Hematopoietic multipotent progenitor cell treated with erythropoietin and hydrocortisone succinate and interleukin-3 and kit ligand, for 17 days (in vitro differentiated cells): Measurements from ENCODE around the gene CHCHD6.

ENCODE experiments used
- DNase-seq: peaks from one replicate; pipeline ENCODE4 v3.0.0-alpha.2; 2015; ENCODE audit warnings: low spot score

CHCHD6 gene

GRCh38 chr3:126826693-126827092 is 122.7 kb downstream of the CHCHD6 start:
- no peak for DNase-seq

DNA sequence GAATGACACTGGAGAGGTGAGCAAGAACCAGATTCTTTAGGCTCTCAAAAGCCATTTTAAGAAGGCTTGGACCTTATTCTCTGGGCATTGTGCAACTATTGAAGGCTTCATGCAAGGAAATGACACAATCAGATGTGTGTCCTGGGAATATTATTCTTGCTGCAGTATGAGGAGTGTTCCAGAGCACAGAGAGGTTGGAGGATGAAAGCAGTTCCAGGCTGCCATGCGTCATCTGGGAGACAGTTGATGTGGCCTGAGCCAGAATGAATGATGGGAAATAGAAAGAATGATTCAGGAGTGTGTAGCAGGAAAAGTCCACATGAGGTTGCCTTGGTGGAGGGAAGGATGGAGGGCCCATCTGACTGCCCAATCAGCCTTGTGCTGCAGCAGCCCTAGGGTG is 123.1 kb downstream of the CHCHD6 start:
- no peak for DNase-seq

- no peak for DNase-seq
Observed at GRCh38 chr3:126828306-126828705, 124.3 kb downstream of the CHCHD6 start.

GRCh38 chr3:126832933-126833332 is 128.9 kb downstream of the CHCHD6 start:
- DNase-seq = no peak

- no peak for DNase-seq
Observed at GRCh38 chr3:126834596-126835471, 130.8 kb downstream of the CHCHD6 start.

GRCh38 chr3:126835472-126836219 is 131.6 kb downstream of the CHCHD6 start:
- DNase-seq = no peak

DNA sequence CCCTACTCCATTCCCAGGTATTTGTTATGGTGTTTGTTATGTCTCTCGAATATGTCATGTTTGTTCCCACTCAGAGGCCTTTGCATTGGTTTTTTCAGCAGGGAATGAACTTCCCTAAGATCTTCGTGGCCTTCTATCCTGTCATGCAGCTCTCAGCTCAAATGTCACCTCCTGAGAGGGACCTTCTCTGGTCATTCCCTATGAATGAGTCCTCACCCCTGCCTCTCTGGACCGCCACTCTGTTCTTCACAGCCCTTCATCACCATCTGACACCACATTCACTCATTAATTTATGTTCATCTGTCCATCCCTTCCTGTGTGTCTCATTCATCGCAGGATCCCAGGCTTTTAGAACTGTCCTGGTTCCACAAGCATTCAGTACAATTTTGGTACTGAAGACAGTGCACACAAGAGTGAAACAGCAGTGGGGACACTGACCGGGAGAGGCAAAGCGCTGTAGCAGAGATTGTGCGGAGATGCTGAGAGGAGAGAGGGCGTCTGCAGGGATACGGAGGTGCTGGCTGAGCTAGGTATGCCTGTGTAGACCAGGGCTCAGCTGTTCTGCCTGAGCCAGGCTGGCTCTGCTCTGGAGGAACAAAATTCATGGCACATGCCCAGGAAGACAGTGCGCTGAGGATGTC is 132.3 kb downstream of the CHCHD6 start:
- DNase-seq = no peak

DNA sequence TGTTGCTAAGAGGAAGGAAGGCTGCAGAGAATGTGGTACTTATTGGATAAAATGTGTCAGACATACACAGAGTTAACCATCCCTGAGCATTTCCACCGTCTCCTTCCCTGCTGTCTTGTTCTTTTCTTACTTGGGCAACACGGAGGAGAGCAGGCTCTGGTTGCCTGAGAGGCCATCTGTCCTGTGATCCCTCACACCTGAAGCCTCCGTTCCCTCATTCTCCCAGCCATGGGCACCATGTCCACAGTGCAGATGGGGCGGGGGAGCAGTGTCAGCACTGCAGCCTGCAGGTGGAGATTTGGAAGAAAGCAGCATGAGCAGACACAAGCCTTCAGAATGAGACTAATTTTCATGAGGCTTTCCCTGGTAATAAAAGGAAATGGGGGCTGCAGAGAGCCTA is 133.7 kb downstream of the CHCHD6 start:
- DNase-seq = no peak

- no peak for DNase-seq
Observed at GRCh38 chr3:126845920-126846715, 142.1 kb downstream of the CHCHD6 start.

DNA sequence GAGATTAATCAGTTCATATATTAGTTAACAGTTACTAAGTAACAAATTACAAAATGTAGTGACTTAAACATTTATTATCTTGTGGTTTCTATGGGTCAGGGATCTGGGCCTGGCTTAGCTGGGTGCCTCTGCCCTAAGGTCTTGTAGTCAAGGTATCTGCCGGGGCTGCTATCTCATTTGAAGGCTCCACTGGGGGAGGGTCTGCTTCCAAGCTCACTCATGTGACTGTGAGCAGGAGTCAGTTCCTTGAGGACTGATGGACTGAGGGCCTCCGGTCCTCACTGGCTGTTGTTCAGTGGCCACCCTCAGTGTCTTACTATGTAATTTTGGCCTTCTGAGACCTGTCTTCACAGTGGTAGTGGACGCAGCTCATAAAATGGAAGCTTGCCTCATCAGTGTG is 143.0 kb downstream of the CHCHD6 start:
- DNase-seq = no peak

DNA sequence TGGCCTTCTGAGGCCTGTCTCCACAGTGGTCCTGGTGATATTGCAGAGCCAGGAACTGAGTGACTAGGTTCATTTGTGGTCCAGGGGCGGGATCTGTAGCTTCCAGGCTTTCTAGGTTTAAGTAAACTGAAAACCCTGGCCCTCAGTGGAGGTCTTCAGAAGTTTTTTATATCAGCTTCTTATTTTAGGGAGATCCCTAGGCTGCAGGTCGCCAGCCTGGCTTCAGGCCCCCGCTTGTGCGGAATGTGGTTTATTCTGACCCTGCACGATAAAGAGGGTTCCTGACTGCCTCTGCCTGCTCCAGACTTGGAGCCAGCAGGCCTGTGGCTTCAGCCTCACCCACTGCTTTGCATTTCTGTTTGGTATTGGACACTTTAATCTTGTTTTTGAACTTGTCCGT is 145.0 kb downstream of the CHCHD6 start:
- DNase-seq = no peak

GRCh38 chr3:126849768-126850167 is 145.7 kb downstream of the CHCHD6 start:
- DNase-seq = no peak

GRCh38 chr3:126850370-126851085 is 146.5 kb downstream of the CHCHD6 start:
- DNase-seq = no peak

- no peak for DNase-seq
Observed at GRCh38 chr3:126851382-126851781, 147.3 kb downstream of the CHCHD6 start.

DNA sequence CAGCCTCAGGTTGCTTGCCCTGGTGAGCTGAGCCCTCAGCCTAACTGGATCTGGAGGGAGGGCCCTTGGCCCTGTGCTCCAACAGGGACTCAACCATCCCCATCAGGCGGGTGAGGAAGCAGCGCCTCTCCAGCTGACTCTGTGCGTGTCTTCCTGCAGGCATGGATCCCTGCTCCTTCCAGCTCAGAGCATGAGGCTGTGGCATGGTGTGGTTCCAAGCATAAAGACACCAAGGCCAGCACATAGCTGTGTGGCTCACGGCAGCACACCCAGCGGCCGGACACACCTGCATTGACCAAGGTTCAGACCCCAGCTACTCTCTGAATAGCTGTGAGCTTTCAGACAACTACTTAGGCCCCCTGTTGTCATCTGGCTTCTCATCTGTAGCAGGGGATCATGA is 147.9 kb downstream of the CHCHD6 start:
- no peak for DNase-seq

GRCh38 chr3:126852511-126852910 is 148.5 kb downstream of the CHCHD6 start:
- no peak for DNase-seq

GRCh38 chr3:126854666-126855065 is 150.6 kb downstream of the CHCHD6 start:
- no peak for DNase-seq

GRCh38 chr3:126855374-126855773 is 151.3 kb downstream of the CHCHD6 start:
- DNase-seq = no peak

DNA sequence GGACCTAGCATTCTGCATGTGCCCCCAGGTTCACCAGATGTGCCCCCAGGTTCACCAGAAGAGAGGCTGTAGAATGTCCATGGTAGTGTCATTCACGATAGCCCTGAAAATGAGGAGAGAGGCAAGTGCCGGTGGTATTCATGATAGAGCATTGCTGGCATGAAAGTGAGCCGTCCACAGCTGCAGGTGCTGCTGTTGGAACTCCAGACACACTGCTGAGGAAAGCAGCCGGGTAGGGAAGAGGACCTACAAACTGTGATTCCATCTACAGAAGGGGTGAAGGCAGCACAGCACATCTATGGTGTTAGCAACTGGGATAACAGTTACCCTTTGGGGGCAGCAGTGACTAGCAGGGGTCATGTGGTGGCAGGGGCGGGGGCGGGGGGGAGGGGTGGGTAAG is 153.9 kb downstream of the CHCHD6 start:
- no peak for DNase-seq

DNA sequence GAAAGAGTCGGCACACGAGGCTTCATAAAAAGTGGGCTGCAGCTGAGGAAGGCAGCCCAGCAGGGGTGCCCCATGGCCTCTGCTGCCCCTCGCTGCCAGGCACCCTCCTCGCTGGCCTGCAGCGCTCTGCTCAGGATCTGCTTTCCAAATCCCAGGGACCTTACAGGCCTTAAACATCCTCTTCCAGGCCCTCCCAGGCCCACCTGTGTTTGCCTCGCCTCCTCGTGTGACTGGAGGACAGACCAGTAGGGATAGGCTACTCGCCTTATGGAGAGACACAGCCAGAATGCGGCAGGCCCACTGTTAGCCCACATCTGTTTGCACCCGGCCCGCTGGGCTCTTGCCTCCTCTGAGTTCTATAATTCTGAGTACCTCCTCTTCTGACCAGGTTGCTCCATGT is 154.4 kb downstream of the CHCHD6 start:
- DNase-seq = no peak

GRCh38 chr3:126858887-126859286 is 154.8 kb downstream of the CHCHD6 start:
- DNase-seq = no peak
